Caki2 (cell line): ENCODE data around the gene PPIH. TPM values are rescaled to one million over a fixed set of nuclear protein-coding genes. Genes with fewer than 3 reads are reported as not detected.
"Not testable (repeated sequence)": the region's sequence is repeated elsewhere in the genome, so short reads cannot be mapped to it uniquely, and the experiment has no call there.

Experiments
- DNase-seq: peaks from one replicate; pipeline ENCODE4 v3.0.0-alpha.2; 2015; ENCODE audit warnings: low read depth
- in situ Hi-C: cut with HindIII; loops from 2 replicates; pipeline ENCODE4 v1.10.0; 2016; ENCODE audit warnings: low sequenced_read_pairs, low pct_unique_long_range_greater_than_20kb, mixed read lengths
- total RNA-seq: library from RNA; depleted of rRNA; stranded (reverse); fragments of >200 nt; shearing (Covaris generic); gene quantifications from 2 replicates; pipeline ENCODE4 v1.2.3, GENCODE V29; 2014; ENCODE audit warnings: low replicate concordance; rRNA removed

PPIH gene
- total RNA-seq, 1 experiment from 2014 or later = 75.8 TPM

- in situ Hi-C loops = no loop called here
- DNase-seq = no peak
These were observed 63.7 kb downstream of the PPIH start for GRCh38 chr1:42721926-42722325.

GRCh38 chr1:42722403-42722802 lies 64.2 kb downstream of the PPIH start:
- DNase-seq, in situ Hi-C loops: not testable (repeated sequence)

- in situ Hi-C loops = no loop called here
- DNase-seq = no peak
These were observed 65.3 kb downstream of the PPIH start for GRCh38 chr1:42723511-42723910.

GRCh38 chr1:42725820-42726219 lies 67.6 kb downstream of the PPIH start:
- DNase-seq, in situ Hi-C loops: not testable (repeated sequence)

Other genes starting within 250 kb of the PPIH start
- 0.68 TPM in 1 of 2 replicates, not detected in the other for gene ZMYND12, start 202.4 kb upstream of the PPIH start, total RNA-seq
- 78.7 and 101 TPM in 2 replicates for gene PPCS, start 201.9 kb upstream of the PPIH start, total RNA-seq
- gene CCDC30, start 195.1 kb upstream of the PPIH start, total RNA-seq = 0.17 and 2.6 TPM in 2 replicates
- 855 and 996 TPM in 2 replicates for gene YBX1, start 24.0 kb downstream of the PPIH start, total RNA-seq
- not detected in 2 replicates for gene CLDN19, start 81.8 kb downstream of the PPIH start, total RNA-seq
- 51.4 and 54.4 TPM in 2 replicates for gene P3H1, start 108.6 kb downstream of the PPIH start, total RNA-seq
- 0.57 and 1.8 TPM in 2 replicates for gene C1orf50, start 108.8 kb downstream of the PPIH start, total RNA-seq
- gene TMEM269, start 126.6 kb downstream of the PPIH start, total RNA-seq = 0.10 TPM in 1 of 2 replicates, not detected in the other
- 2.1 and 20.1 TPM in 2 replicates for gene ERMAP, start 158.7 kb downstream of the PPIH start, total RNA-seq
- gene SVBP, start 159.0 kb downstream of the PPIH start, total RNA-seq = 22.7 and 25.1 TPM in 2 replicates
- gene ZNF691, start 188.2 kb downstream of the PPIH start, total RNA-seq = 12.4 and 23.2 TPM in 2 replicates